WTC11 (cell line): Measurements from ENCODE around the gene BRCA1. TPM values are rescaled to one million over a fixed set of nuclear protein-coding genes. Genes with fewer than 3 reads are reported as not detected.

ENCODE experiments used
- ATAC-seq: fragments of 200-7000 bp; cut with Tn5 transposase; 2 replicates; pipeline ENCODE4 v1.10.0; 2021; ENCODE audit warnings: mild to moderate bottlenecking, moderate library complexity
- CTCF ChIA-PET: fragments of 300-600 bp; sonication (Branson Sonifier 250); formaldehyde crosslinking; loops from one replicate; lab custom pipeline; 2021; ENCODE audit warnings: antibody characterized with exemption; lab: Charles Lee
- POLR2A ChIA-PET: fragments of 350-600 bp; sonication (Branson Sonifier 250); formaldehyde crosslinking; loops from one replicate; lab custom pipeline; 2021; ENCODE audit warnings: antibody characterized with exemption; lab: Charles Lee
- DNase-seq: peaks from one replicate; pipeline ENCODE4 v3.0.0; 2021; ENCODE audit warnings: low spot score
- H3K27ac Mint-ChIP-seq: 2 replicates; pipeline ENCODE4 v1.8.0; 2021; ENCODE audit warnings: mixed read lengths
- H3K27me3 Mint-ChIP-seq: 2 replicates; pipeline ENCODE4 v1.8.0; 2021; ENCODE audit warnings: low read depth, mild to moderate bottlenecking, moderate library complexity, mixed read lengths
- H3K36me3 Mint-ChIP-seq: 2 replicates; pipeline ENCODE4 v1.8.0; 2021; ENCODE audit warnings: mixed read lengths
- H3K4me1 Mint-ChIP-seq: 2 replicates; pipeline ENCODE4 v1.8.0; 2022; ENCODE audit warnings: mixed read lengths
- H3K4me3 Mint-ChIP-seq: 2 replicates; pipeline ENCODE4 v1.8.0; 2021; ENCODE audit warnings: mild to moderate bottlenecking, moderate library complexity, mixed read lengths
- H3K9me3 Mint-ChIP-seq: 2 replicates; pipeline ENCODE4 v1.8.0; 2021; ENCODE audit warnings: mixed read lengths
- AR ChIP-seq: fragments of 250-450 bp; sonication (Bioruptor Pico); IDR thresholded peaks from 2 replicates; pipeline ENCODE4 v1.9.0; 2021; ENCODE audit warnings: mild to moderate bottlenecking
- ATF2 ChIP-seq: sonication (generic); formaldehyde crosslinking; IDR thresholded peaks from 2 replicates; pipeline ENCODE4 v1.8.1; 2022; ENCODE audit warnings: low read depth, missing genetic modification reagents, borderline replicate concordance
- ATF3 ChIP-seq: sonication (generic); formaldehyde crosslinking; conservative IDR thresholded peaks from 2 replicates; pipeline ENCODE4 v1.8.1; 2022; ENCODE audit warnings: mild to moderate bottlenecking, missing genetic modification reagents
- CDX4 ChIP-seq: fragments of 250-450 bp; sonication (Bioruptor Pico); IDR thresholded peaks from 2 replicates; pipeline ENCODE4 v1.9.0; 2021; ENCODE audit warnings: moderate library complexity, mild to moderate bottlenecking, inconsistent platforms, borderline replicate concordance
- FOXP1 ChIP-seq: sonication (generic); formaldehyde crosslinking; IDR thresholded peaks from 2 replicates; pipeline ENCODE4 v1.8.0; 2022; ENCODE audit warnings: missing genetic modification reagents, mild to moderate bottlenecking, moderate library complexity, borderline replicate concordance
- GABPB1 ChIP-seq: sonication (generic); formaldehyde crosslinking; IDR thresholded peaks from 2 replicates; pipeline ENCODE4 v1.8.1; 2023; ENCODE audit warnings: mild to moderate bottlenecking, missing genetic modification reagents
- GRHL2 ChIP-seq: fragments of 250-450 bp; sonication (Bioruptor Pico); IDR thresholded peaks from 2 replicates; pipeline ENCODE4 v1.8.0; 2022; ENCODE audit warnings: mild to moderate bottlenecking, moderate library complexity; ENCODE audit not compliant: insufficient replicate concordance, severe bottlenecking
- HMGXB4 ChIP-seq: sonication (generic); formaldehyde crosslinking; IDR thresholded peaks from 2 replicates; pipeline ENCODE4 v1.8.1; 2023; ENCODE audit warnings: mild to moderate bottlenecking, moderate library complexity, missing genetic modification reagents
- KAT7 ChIP-seq: sonication (generic); formaldehyde crosslinking; IDR thresholded peaks from 2 replicates; pipeline ENCODE4 v1.8.1; 2023; ENCODE audit warnings: missing genetic modification reagents, mild to moderate bottlenecking, borderline replicate concordance
- PRRX2 ChIP-seq: fragments of 250-450 bp; sonication (Bioruptor Pico); IDR thresholded peaks from 2 replicates; pipeline ENCODE4 v1.8.0; 2021; ENCODE audit warnings: mild to moderate bottlenecking
- SMAD3 ChIP-seq: sonication (generic); formaldehyde crosslinking; IDR thresholded peaks from 2 replicates; pipeline ENCODE4 v1.8.0; 2022; ENCODE audit warnings: missing genetic modification reagents, mild to moderate bottlenecking, borderline replicate concordance
- SP1 ChIP-seq: sonication (generic); formaldehyde crosslinking; conservative IDR thresholded peaks from 2 replicates; pipeline ENCODE4 v1.8.1; 2022; ENCODE audit warnings: missing genetic modification reagents
- TEAD1 ChIP-seq: sonication (generic); formaldehyde crosslinking; IDR thresholded peaks from 2 replicates; pipeline ENCODE4 v1.8.0; 2022; ENCODE audit warnings: mild to moderate bottlenecking, missing genetic modification reagents
- ZNF138 ChIP-seq: sonication (generic); formaldehyde crosslinking; conservative IDR thresholded peaks from 2 replicates; pipeline ENCODE4 v1.8.1; 2022; ENCODE audit warnings: mild to moderate bottlenecking, moderate library complexity, missing genetic modification reagents
- ZNF317 ChIP-seq: sonication (generic); formaldehyde crosslinking; IDR thresholded peaks from 2 replicates; pipeline ENCODE4 v1.8.1; 2023; ENCODE audit warnings: low read depth, mild to moderate bottlenecking, moderate library complexity, missing genetic modification reagents, borderline replicate concordance
- ZNF425 ChIP-seq: fragments of 250-450 bp; sonication (Bioruptor Pico); conservative IDR thresholded peaks from 2 replicates; pipeline ENCODE4 v1.9.0; 2021; ENCODE audit warnings: mild to moderate bottlenecking
- ZNF532 ChIP-seq: fragments of 250-450 bp; sonication (Bioruptor Pico); IDR thresholded peaks from 2 replicates; pipeline ENCODE4 v1.9.0; 2021; ENCODE audit warnings: mild to moderate bottlenecking, borderline replicate concordance
- total RNA-seq: library from RNA; stranded (reverse); gene quantifications from 3 replicates; pipeline ENCODE4 v1.2.3, GENCODE V29; 2021

BRCA1 gene
- total RNA-seq, 1 experiment from 2014 or later, result 37.8 TPM

- TF ChIP-seq ATF2, result no peak
- TF ChIP-seq AR (CRISPR knock-in tag), result no peak
- no peak for TF ChIP-seq ZNF317 (CRISPR knock-in tag)
- TF ChIP-seq KAT7 (CRISPR knock-in tag), result no peak
- no peak for TF ChIP-seq ZNF138 (CRISPR knock-in tag)
- TF ChIP-seq ATF3 (CRISPR knock-in tag), result no peak
- no peak for TF ChIP-seq ZNF425 (CRISPR knock-in tag)
- TF ChIP-seq SP1 (CRISPR knock-in tag), result no peak
- TF ChIP-seq HMGXB4 (CRISPR knock-in tag), result no peak
- no peak for TF ChIP-seq CDX4
- TF ChIP-seq PRRX2 (CRISPR knock-in tag), result no peak
- no peak for TF ChIP-seq GABPB1
- TF ChIP-seq, all 79 proteins: peak for 0
Measured at GRCh38 chr17:43069368-43069898, 55.7 kb downstream of the BRCA1 start (continued).

- peaks cover 15% of the 10 kb centered on the region for H3K4me1 Mint-ChIP-seq
- DNase-seq (no peak), ATAC-seq (no peak)
- H3K36me3 Mint-ChIP-seq, result peaks cover 25% of the 10 kb centered on the region
- ChIA-PET CTCF (interaction anchor here (1.4 to 3.8 kb wide), 3 partner anchors 43 to 71 kb away, joined by 3 to 16 read pairs (median 3); partner anchors contain the start of gene RPL27), POLR2A (no interaction called here)
- no peaks in the 10 kb centered on the region for H3K27me3 Mint-ChIP-seq
- H3K27ac Mint-ChIP-seq, result peak overlapping the region; percentile 85
- no peaks in the 10 kb centered on the region for H3K9me3 Mint-ChIP-seq
- H3K4me3 Mint-ChIP-seq, result no peak overlapping the region
- TF ChIP-seq GRHL2 (CRISPR knock-in tag) (no peak), TEAD1 (CRISPR knock-in tag) (no peak), SMAD3 (CRISPR knock-in tag) (no peak), ZNF532 (CRISPR knock-in tag) (no peak), FOXP1 (CRISPR knock-in tag) (no peak), GABPB1 (peak; percentile 98)
Measured at GRCh38 chr17:43068570-43069367, 56.4 kb downstream of the BRCA1 start.
